Trophoblast cell (in vitro differentiated cells and primary cell): ENCODE results near the gene LCN12.

Experiments
- DNase-seq, 2 donors: peaks; one replicate each; pipeline ENCODE4 v3.0.0-alpha.2; 2016
- H2AFZ ChIP-seq: 2 replicates; pipeline ENCODE4 v1.6.1; 2013; ENCODE audit warnings: low read length, moderate library complexity, mild to moderate bottlenecking; ENCODE audit not compliant: insufficient read depth, poor library complexity
- H2AK5ac ChIP-seq: 2 replicates; pipeline ENCODE4 v1.6.1; 2013; ENCODE audit warnings: mild to moderate bottlenecking, low read length
- H2BK120ac ChIP-seq: 2 replicates; pipeline ENCODE4 v1.6.1; 2013; ENCODE audit warnings: low read length, mild to moderate bottlenecking, moderate library complexity; ENCODE audit not compliant: insufficient read depth, poor library complexity
- H2BK12ac ChIP-seq: 2 replicates; pipeline ENCODE4 v1.6.1; 2013; ENCODE audit warnings: mild to moderate bottlenecking, low read length, moderate library complexity
- H2BK5ac ChIP-seq: 2 replicates; pipeline ENCODE4 v1.6.1; 2013; ENCODE audit warnings: low read length, low read depth, moderate library complexity, mild to moderate bottlenecking; ENCODE audit not compliant: poor library complexity
- H3K14ac ChIP-seq: 2 replicates; pipeline ENCODE4 v1.6.1; 2013; ENCODE audit warnings: mild to moderate bottlenecking, low read length
- H3K18ac ChIP-seq: 2 replicates; pipeline ENCODE4 v1.6.1; 2013; ENCODE audit warnings: mild to moderate bottlenecking, low read length
- H3K23ac ChIP-seq: 2 replicates; pipeline ENCODE4 v1.6.1; 2013; ENCODE audit warnings: low read length
- H3K27ac ChIP-seq: 2 replicates; pipeline ENCODE4 v1.5.1; 2013; ENCODE audit warnings: low read depth, mild to moderate bottlenecking, inconsistent platforms, low read length, moderate library complexity
- H3K27me3 ChIP-seq: 2 replicates; pipeline ENCODE4 v1.6.1; 2013; ENCODE audit warnings: inconsistent platforms, mild to moderate bottlenecking, low read length, moderate library complexity; ENCODE audit not compliant: insufficient read depth
- H3K36me3 ChIP-seq, 2 experiments: 1 replicate in 1 of 2; 2 replicates in 1 of 2; pipeline ENCODE4 v1.6.1; 2013; ENCODE audit warnings: low read length in 2 of 2, mild to moderate bottlenecking in 2 of 2, moderate library complexity in 1 of 2; ENCODE audit not compliant: insufficient read depth in 2 of 2, control insufficient read depth in 1 of 2
- H3K4ac ChIP-seq: 2 replicates; pipeline ENCODE4 v1.6.1; 2013; ENCODE audit warnings: low read depth, mild to moderate bottlenecking, low read length, moderate library complexity
- H3K4me1 ChIP-seq, 2 experiments: 1 replicate in 1 of 2; 2 replicates in 1 of 2; pipeline ENCODE4 v1.6.1; 2013; ENCODE audit warnings: low read length in 2 of 2, mild to moderate bottlenecking in 2 of 2, moderate library complexity in 1 of 2; ENCODE audit not compliant: insufficient read depth in 2 of 2, control insufficient read depth in 1 of 2
- H3K4me2 ChIP-seq: 2 replicates; pipeline ENCODE4 v1.6.1; 2013; ENCODE audit warnings: inconsistent platforms, mild to moderate bottlenecking, low read length, moderate library complexity
- H3K4me3 ChIP-seq: 2 replicates; pipeline ENCODE4 v1.5.1; 2013; ENCODE audit warnings: mild to moderate bottlenecking, low read depth, low read length, inconsistent platforms
- H3K79me1 ChIP-seq: one replicate; pipeline ENCODE4 v1.6.1; 2013; ENCODE audit warnings: low read length
- H3K79me2 ChIP-seq: 2 replicates; pipeline ENCODE4 v1.6.1; 2013; ENCODE audit warnings: low read length, mild to moderate bottlenecking; ENCODE audit not compliant: control insufficient read depth, insufficient read depth, poor library complexity
- H3K9ac ChIP-seq: 2 replicates; pipeline ENCODE4 v1.6.1; 2013; ENCODE audit warnings: mild to moderate bottlenecking, low read length
- H3K9me3 ChIP-seq: 2 replicates; pipeline ENCODE4 v1.6.1; 2013; ENCODE audit warnings: low read depth, mild to moderate bottlenecking, control low read depth, inconsistent platforms, low read length; ENCODE audit not compliant: insufficient read depth
- H4K12ac ChIP-seq: 2 replicates; pipeline ENCODE4 v1.6.1; 2013; ENCODE audit warnings: low read depth, mild to moderate bottlenecking, low read length, moderate library complexity
- H4K8ac ChIP-seq: 2 replicates; pipeline ENCODE4 v1.6.1; 2013; ENCODE audit warnings: low read depth, mild to moderate bottlenecking, low read length, moderate library complexity
- H4K91ac ChIP-seq: one replicate; pipeline ENCODE4 v1.6.1; 2013; ENCODE audit warnings: low read depth, mild to moderate bottlenecking, low read length, moderate library complexity
- WGBS: extraction: QIAGEN DNeasy Blood & Tissue Kit; methylation state at CpG from one replicate; pipeline ENCODE4 v1.1.7; 2013; ENCODE audit warnings: missing lambda C conversion rate; ENCODE audit not compliant: insufficient read length, insufficient coverage; ENCODE audit errors: extremely low coverage; 5-methylcytosine and 5-hydroxymethylcytosine counted together

Gene LCN12

DNA sequence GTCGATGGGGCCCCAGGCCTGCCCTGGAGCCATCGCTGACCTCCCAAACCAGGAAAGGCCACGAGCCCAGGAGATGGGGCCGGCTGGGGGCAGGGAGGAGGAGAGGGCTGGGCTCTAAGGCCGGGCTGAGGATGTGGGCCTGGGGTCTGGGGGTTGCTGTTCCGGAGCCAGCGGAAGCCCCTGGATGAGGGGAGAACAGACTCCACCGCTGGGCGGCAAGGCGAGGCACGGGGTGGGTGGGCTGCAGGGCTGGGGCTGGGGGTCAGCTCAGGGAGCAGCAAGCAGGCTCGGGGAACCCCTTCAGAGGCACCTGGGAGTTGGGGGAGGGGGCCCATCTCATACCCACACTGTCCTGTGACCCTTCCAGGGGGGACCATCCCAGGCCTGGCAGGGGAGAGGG is 11.7 kb downstream of the LCN12 start:
- no peak overlapping the region for H2AK5ac ChIP-seq
- peak; percentile 13 to 17 for DNase-seq
- H3K4ac ChIP-seq = no peak overlapping the region
- no peak overlapping the region for H3K4me2 ChIP-seq
- H3K18ac ChIP-seq = no peak overlapping the region
- no peak overlapping the region for H4K8ac ChIP-seq
- no CpG with 5 or more reads among the region's 12 CpGs for WGBS
- H4K91ac ChIP-seq = peak overlapping the region; percentile 77
- peaks cover 3% of the 10 kb centered on the region in 2 experiments for H3K4me1 ChIP-seq
- no peaks in the 10 kb centered on the region for H3K27me3 ChIP-seq
- no peak overlapping the region for H2BK5ac ChIP-seq
- H3K9ac ChIP-seq = no peak overlapping the region
- no peaks in the 10 kb centered on the region for H3K79me2 ChIP-seq
- H4K12ac ChIP-seq = no peak overlapping the region
- no peak overlapping the region for H2BK12ac ChIP-seq
- no peak overlapping the region for H3K4me3 ChIP-seq
- peaks cover 12% of the 10 kb centered on the region for H3K79me1 ChIP-seq
- H3K14ac ChIP-seq = no peak overlapping the region
- no peak overlapping the region for H2AFZ ChIP-seq
- H2BK120ac ChIP-seq = peak overlapping the region; percentile 37
- H3K9me3 ChIP-seq = peaks cover 2% of the 10 kb centered on the region
- no peak overlapping the region for H3K23ac ChIP-seq
- H3K36me3 ChIP-seq = no peaks in the 10 kb centered on the region
- H3K27ac ChIP-seq = no peak overlapping the region

DNA sequence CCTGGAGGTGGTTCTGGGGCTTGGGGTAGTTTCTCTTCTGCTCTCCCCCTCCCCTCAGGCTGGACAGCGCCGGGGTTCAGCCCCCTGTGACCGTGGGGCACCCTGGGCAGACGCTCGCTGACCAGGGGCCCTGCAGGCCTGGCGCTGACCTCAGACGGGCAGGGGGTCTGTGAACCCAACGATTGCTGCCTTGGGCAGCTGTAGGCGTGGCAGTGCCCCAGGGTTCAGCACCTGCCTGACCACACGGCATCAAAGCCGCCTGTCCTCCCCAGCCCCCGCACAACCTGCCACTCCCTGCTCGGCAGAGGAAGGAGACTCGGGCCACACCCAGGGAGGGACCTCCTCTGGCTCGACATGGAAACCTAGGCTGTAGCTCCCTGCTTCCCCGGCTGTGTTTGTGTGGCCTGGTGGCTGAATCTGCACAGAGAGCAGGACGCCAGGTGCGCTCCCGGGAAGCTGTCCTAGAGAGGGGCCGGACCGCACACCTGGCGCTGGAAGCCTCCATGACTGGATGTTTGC is 12.2 kb downstream of the LCN12 start:
- H3K27me3 ChIP-seq = no peaks in the 10 kb centered on the region
- WGBS = no CpG with 5 or more reads among the region's 22 CpGs
- H2AK5ac ChIP-seq = no peak overlapping the region
- no peak overlapping the region for H4K8ac ChIP-seq
- H3K4ac ChIP-seq = no peak overlapping the region
- peak overlapping the region; percentile 77 for H4K91ac ChIP-seq
- H3K18ac ChIP-seq = no peak overlapping the region
- no peaks in the 10 kb centered on the region for H3K79me2 ChIP-seq
- no peak overlapping the region for H2BK12ac ChIP-seq
- no peak overlapping the region for H3K4me3 ChIP-seq
- no peak overlapping the region for H2AFZ ChIP-seq
- H3K4me2 ChIP-seq = no peak overlapping the region
- H3K14ac ChIP-seq = no peak overlapping the region
- peaks cover 3% of the 10 kb centered on the region in 2 experiments for H3K4me1 ChIP-seq
- H3K36me3 ChIP-seq = no peaks in the 10 kb centered on the region
- peaks cover 2% of the 10 kb centered on the region for H3K9me3 ChIP-seq
- no peak overlapping the region for H2BK5ac ChIP-seq
- no peak overlapping the region for H3K27ac ChIP-seq
- H3K23ac ChIP-seq = no peak overlapping the region
- H2BK120ac ChIP-seq = peak overlapping the region; percentile 37
- peak in 1 of 2 donors; percentile 22 for DNase-seq
- H3K9ac ChIP-seq = no peak overlapping the region
- peaks cover 12% of the 10 kb centered on the region for H3K79me1 ChIP-seq
- no peak overlapping the region for H4K12ac ChIP-seq

DNA sequence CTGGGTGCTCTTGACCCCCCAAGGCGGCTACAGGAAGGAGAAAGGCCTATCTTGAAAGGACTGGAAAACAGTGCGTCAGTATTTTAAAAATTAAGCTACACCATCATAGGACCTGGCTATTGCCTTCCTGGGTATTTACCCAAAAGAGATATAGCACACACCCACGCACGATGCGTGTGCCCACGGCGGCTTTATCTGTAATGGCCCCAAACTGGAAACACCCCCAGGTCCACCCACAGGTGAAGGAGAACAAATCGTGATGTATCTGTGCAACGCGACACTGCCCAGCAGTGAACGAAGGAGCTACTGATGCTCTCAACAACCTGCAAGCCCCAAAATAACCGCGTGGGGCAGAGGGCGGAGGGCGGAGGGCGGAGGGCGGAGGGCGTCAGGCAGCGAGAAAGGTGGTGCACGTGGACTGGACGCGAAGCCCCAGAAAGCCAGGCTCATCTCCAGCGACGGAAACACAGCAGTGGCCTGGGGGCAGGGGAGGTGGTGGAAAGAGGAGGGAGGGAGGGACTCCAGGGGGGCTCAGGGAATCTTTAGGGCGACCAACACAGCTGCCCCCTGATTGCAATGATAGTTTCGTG is 12.9 kb downstream of the LCN12 start:
- H4K12ac ChIP-seq = no peak overlapping the region
- H3K23ac ChIP-seq = no peak overlapping the region
- no CpG with 5 or more reads among the region's 26 CpGs for WGBS

GRCh38 chr9:136965771-136966484 is 13.9 kb downstream of the LCN12 start:
- Histone ChIP-seq H2BK12ac (no peak overlapping the region), H4K91ac (no peak overlapping the region), H3K18ac (no peak overlapping the region), H3K4ac (no peak overlapping the region), H3K4me2 (no peak overlapping the region), H3K79me2 (no peaks in the 10 kb centered on the region), H2AFZ (no peak overlapping the region), H3K36me3 (no peaks in the 10 kb centered on the region), H3K4me3 (no peak overlapping the region), H3K9ac (no peak overlapping the region), H4K12ac (no peak overlapping the region), H3K27ac (no peak overlapping the region), H3K27me3 (no peaks in the 10 kb centered on the region), H3K9me3 (peaks cover 2% of the 10 kb centered on the region), H3K79me1 (peaks cover 11% of the 10 kb centered on the region), H2BK5ac (no peak overlapping the region), H3K23ac (no peak overlapping the region), H3K14ac (no peak overlapping the region), H2BK120ac (no peak overlapping the region), H4K8ac (no peak overlapping the region), H2AK5ac (no peak overlapping the region), H3K4me1 (peaks cover 0 to 3% of the 10 kb centered on the region in 2 experiments)
- no CpG with 5 or more reads among the region's 23 CpGs for WGBS
- no peak for DNase-seq

More for the DNA sequence above, 12.9 kb downstream of the LCN12 start:
- Histone ChIP-seq H3K79me2 (no peaks in the 10 kb centered on the region), H3K27me3 (no peaks in the 10 kb centered on the region), H3K36me3 (no peaks in the 10 kb centered on the region), H2AK5ac (no peak overlapping the region), H4K91ac (peak overlapping the region; percentile 28), H3K9me3 (peaks cover 2% of the 10 kb centered on the region), H3K79me1 (peaks cover 10% of the 10 kb centered on the region), H4K8ac (peak overlapping the region; percentile 9), H3K4ac (no peak overlapping the region), H2BK120ac (no peak overlapping the region), H2BK5ac (no peak overlapping the region), H3K9ac (no peak overlapping the region), H3K27ac (no peak overlapping the region), H3K4me2 (no peak overlapping the region), H2AFZ (no peak overlapping the region), H3K18ac (no peak overlapping the region), H2BK12ac (no peak overlapping the region), H3K4me1 (peaks cover 3% of the 10 kb centered on the region in 2 experiments), H3K14ac (no peak overlapping the region), H3K4me3 (no peak overlapping the region)
- DNase-seq = no peak
